GM23248 (cell line): ENCODE results near the gene MRPL24.

Experiments used
- EZH2 ChIP-seq: fragments of 200-600 bp; sonication (generic); IDR thresholded peaks from 2 replicates; pipeline ENCODE4 v1.6.1; 2018; ENCODE audit warnings: antibody characterized with exemption, mild to moderate bottlenecking; ENCODE audit not compliant: insufficient read depth, poor library complexity, severe bottlenecking
- EZH2phosphoT487 ChIP-seq: fragments of 200-600 bp; sonication (generic); IDR thresholded peaks from 2 replicates; pipeline ENCODE4 v1.6.1; 2018; ENCODE audit warnings: antibody characterized with exemption, moderate library complexity, mild to moderate bottlenecking, low read depth; ENCODE audit not compliant: insufficient read depth

DNA sequence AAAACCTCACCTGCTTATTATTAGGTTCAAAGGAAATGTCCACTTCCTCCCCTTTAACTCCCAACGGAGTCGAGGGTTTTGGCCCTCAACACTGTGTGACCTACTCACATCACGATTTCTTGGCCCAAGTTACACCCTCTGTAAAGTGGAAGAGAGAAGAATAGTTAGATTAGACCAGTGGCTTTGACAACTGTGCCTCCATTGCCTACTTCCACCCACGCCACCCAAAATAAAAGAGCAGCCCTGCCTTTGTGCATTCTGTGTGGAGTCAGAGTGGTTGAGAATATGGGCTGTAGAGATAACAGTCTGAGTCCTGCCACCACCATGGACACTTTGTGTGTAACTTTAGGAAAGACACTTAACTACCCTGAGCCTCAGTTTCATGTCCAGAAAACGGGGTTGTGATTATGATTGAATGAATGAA lies 14.7 kb upstream of the MRPL24 start:
- no peak for TF ChIP-seq EZH2
- TF ChIP-seq EZH2phosphoT487 = no peak
